Vagina (tissue), 2 donors: ENCODE results near the gene CCDC134. TPM values are rescaled to one million over a fixed set of nuclear protein-coding genes. Genes with fewer than 3 reads are reported as not detected.

ENCODE experiments used
- DNase-seq, 2 donors: peaks; one replicate each; pipeline ENCODE4 v3.0.0-alpha.2; 2017; ENCODE audit errors: extremely low spot score in 2 of 2
- H3K27ac ChIP-seq: fragments of 200-600 bp; sonication (generic); one replicate; pipeline ENCODE4 v1.5.1; 2019
- H3K27me3 ChIP-seq: fragments of 200-600 bp; sonication (generic); one replicate; pipeline ENCODE4 v1.5.1; 2019
- H3K36me3 ChIP-seq, 2 donors: fragments of 200-600 bp; sonication (generic); one replicate each; pipeline ENCODE4 v1.5.1; 2017 to 2019
- H3K4me1 ChIP-seq: fragments of 200-600 bp; sonication (generic); one replicate; pipeline ENCODE4 v1.5.1; 2019
- H3K4me3 ChIP-seq, 2 donors: fragments of 200-600 bp; sonication (generic); 1 replicate in 1 of 2; 2 replicates in 1 of 2; pipeline ENCODE4 v1.5.1; 2016 to 2019
- H3K9me3 ChIP-seq: fragments of 200-600 bp; sonication (generic); one replicate; pipeline ENCODE4 v1.5.1; 2019
- CTCF ChIP-seq, 3 experiments: fragments of 450-650 bp in 2 of 3; fragments of 200-600 bp in 1 of 3; sonication (generic) in 1 of 3; IDR thresholded peaks; one replicate each; pipeline ENCODE4 v1.5.1; 2017 to 2019; ENCODE audit warnings: antibody characterized with exemption in 3 of 3, mild to moderate bottlenecking in 2 of 3, moderate library complexity in 2 of 3
- POLR2A ChIP-seq, 2 donors: fragments of 450-650 bp; IDR thresholded peaks; one replicate each; pipeline ENCODE4 v1.6.1; 2017; ENCODE audit warnings: antibody characterized with exemption in 2 of 2, mild to moderate bottlenecking in 2 of 2, moderate library complexity in 2 of 2
- POLR2AphosphoS5 ChIP-seq, 2 donors: sonication (generic); formaldehyde crosslinking; IDR thresholded peaks; one replicate each; pipeline ENCODE4 v1.9.0; 2017; ENCODE audit warnings: antibody characterized with exemption in 2 of 2, mild to moderate bottlenecking in 2 of 2, low read depth in 1 of 2; ENCODE audit not compliant: insufficient read depth in 1 of 2
- intact Hi-C: fragments of 100-400 bp; cut with DNase I; formaldehyde crosslinking; loops from one replicate; pipeline ENCODE4 v1.15.1; 2023
- total RNA-seq: library from RNA; depleted of rRNA; stranded (reverse); fragments of >200 nt; gene quantifications from one replicate; pipeline ENCODE4 v1.2.3, GENCODE V29; 2016

The CCDC134 gene
- total RNA-seq, 1 donor from 2014 or later = 8.8 TPM

- no peaks in the 10 kb centered on the region for H3K27me3 ChIP-seq
- H3K9me3 ChIP-seq = no peaks in the 10 kb centered on the region
- H3K4me1 ChIP-seq = no peaks in the 10 kb centered on the region
- intact Hi-C loops = no loop called here
- DNase-seq = no peak
- H3K36me3 ChIP-seq = no peaks in the 10 kb centered on the region
- H3K4me3 ChIP-seq = no peak overlapping the region
- no peak overlapping the region for H3K27ac ChIP-seq
- TF ChIP-seq CTCF (IDR thresholded peaks at IDR 0.05) (no peak), POLR2AphosphoS5 (IDR thresholded peaks at IDR 0.05; ENCODE audit: insufficient read depth in 1 of 2, low read depth in 1 of 2) (no peak), POLR2A (IDR thresholded peaks at IDR 0.05) (no peak)
Measured at GRCh38 chr22:41772198-41772597, 28.3 kb upstream of the CCDC134 start.

- H3K4me1 ChIP-seq = no peaks in the 10 kb centered on the region
- intact Hi-C loops = no loop called here
- H3K9me3 ChIP-seq = no peaks in the 10 kb centered on the region
- TF ChIP-seq POLR2AphosphoS5 (IDR thresholded peaks at IDR 0.05; ENCODE audit: insufficient read depth in 1 of 2, low read depth in 1 of 2) (no peak), CTCF (IDR thresholded peaks at IDR 0.05) (no peak), POLR2A (IDR thresholded peaks at IDR 0.05) (no peak)
- H3K4me3 ChIP-seq = no peak overlapping the region
- H3K27ac ChIP-seq = no peak overlapping the region
- no peaks in the 10 kb centered on the region for H3K27me3 ChIP-seq
- DNase-seq = no peak
- no peaks in the 10 kb centered on the region for H3K36me3 ChIP-seq
Measured at GRCh38 chr22:41772645-41773044, 27.8 kb upstream of the CCDC134 start.

- TF ChIP-seq POLR2AphosphoS5 (IDR thresholded peaks at IDR 0.05; ENCODE audit: insufficient read depth in 1 of 2, low read depth in 1 of 2) (no peak), CTCF (IDR thresholded peaks at IDR 0.05) (no peak)
- intact Hi-C loops = no loop called here
- DNase-seq = no peak
- H3K4me1 ChIP-seq = no peaks in the 10 kb centered on the region
- no peaks in the 10 kb centered on the region for H3K9me3 ChIP-seq
- H3K27me3 ChIP-seq = no peaks in the 10 kb centered on the region
- H3K36me3 ChIP-seq = no peaks in the 10 kb centered on the region
- no peak overlapping the region for H3K4me3 ChIP-seq
- no peak overlapping the region for H3K27ac ChIP-seq
Measured at GRCh38 chr22:41775338-41775737, 25.1 kb upstream of the CCDC134 start.

- DNase-seq = no peak
- no peak overlapping the region for H3K27ac ChIP-seq
- no peaks in the 10 kb centered on the region for H3K27me3 ChIP-seq
- TF ChIP-seq POLR2A (IDR thresholded peaks at IDR 0.05) (no peak), CTCF (IDR thresholded peaks at IDR 0.05) (no peak), POLR2AphosphoS5 (IDR thresholded peaks at IDR 0.05; ENCODE audit: insufficient read depth in 1 of 2, low read depth in 1 of 2) (no peak)
- H3K4me1 ChIP-seq = no peaks in the 10 kb centered on the region
- H3K36me3 ChIP-seq = no peaks in the 10 kb centered on the region
- no peaks in the 10 kb centered on the region for H3K9me3 ChIP-seq
- H3K4me3 ChIP-seq = no peak overlapping the region
- intact Hi-C loops = no loop called here
Measured at GRCh38 chr22:41775976-41776375, 24.5 kb upstream of the CCDC134 start.

- intact Hi-C loops = no loop called here
- DNase-seq = no peak
- no peak for TF ChIP-seq POLR2AphosphoS5 (IDR thresholded peaks at IDR 0.05; ENCODE audit: insufficient read depth in 1 of 2, low read depth in 1 of 2)
Measured at GRCh38 chr22:41776381-41776780, 24.1 kb upstream of the CCDC134 start.

More at GRCh38 chr22:41776381-41776780, 24.1 kb upstream of the CCDC134 start:
- Histone ChIP-seq H3K4me3 (no peak overlapping the region), H3K9me3 (no peaks in the 10 kb centered on the region), H3K36me3 (no peaks in the 10 kb centered on the region), H3K4me1 (no peaks in the 10 kb centered on the region), H3K27ac (no peak overlapping the region), H3K27me3 (no peaks in the 10 kb centered on the region)
